ENCODE results near the gene SPINK1.

GRCh38 chr5:147826361-147826760, 5.1 kb downstream of the SPINK1 start:
- TF ChIP-seq, protein P1, sequence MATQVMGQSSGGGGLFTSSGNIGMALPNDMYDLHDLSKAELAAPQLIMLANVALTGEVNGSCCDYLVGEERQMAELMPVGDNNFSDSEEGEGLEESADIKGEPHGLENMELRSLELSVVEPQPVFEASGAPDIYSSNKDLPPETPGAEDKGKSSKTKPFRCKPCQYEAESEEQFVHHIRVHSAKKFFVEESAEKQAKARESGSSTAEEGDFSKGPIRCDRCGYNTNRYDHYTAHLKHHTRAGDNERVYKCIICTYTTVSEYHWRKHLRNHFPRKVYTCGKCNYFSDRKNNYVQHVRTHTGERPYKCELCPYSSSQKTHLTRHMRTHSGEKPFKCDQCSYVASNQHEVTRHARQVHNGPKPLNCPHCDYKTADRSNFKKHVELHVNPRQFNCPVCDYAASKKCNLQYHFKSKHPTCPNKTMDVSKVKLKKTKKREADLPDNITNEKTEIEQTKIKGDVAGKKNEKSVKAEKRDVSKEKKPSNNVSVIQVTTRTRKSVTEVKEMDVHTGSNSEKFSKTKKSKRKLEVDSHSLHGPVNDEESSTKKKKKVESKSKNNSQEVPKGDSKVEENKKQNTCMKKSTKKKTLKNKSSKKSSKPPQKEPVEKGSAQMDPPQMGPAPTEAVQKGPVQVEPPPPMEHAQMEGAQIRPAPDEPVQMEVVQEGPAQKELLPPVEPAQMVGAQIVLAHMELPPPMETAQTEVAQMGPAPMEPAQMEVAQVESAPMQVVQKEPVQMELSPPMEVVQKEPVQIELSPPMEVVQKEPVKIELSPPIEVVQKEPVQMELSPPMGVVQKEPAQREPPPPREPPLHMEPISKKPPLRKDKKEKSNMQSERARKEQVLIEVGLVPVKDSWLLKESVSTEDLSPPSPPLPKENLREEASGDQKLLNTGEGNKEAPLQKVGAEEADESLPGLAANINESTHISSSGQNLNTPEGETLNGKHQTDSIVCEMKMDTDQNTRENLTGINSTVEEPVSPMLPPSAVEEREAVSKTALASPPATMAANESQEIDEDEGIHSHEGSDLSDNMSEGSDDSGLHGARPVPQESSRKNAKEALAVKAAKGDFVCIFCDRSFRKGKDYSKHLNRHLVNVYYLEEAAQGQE (IDR thresholded peaks at IDR 0.05; ENCODE audit: insufficient read depth in 1 of 2, low read depth in 2 of 2, low read length in 2 of 2), result no peak
- no peak for TF ChIP-seq POLR2AphosphoS5 (IDR thresholded peaks at IDR 0.05; ENCODE audit: low read depth, low read length)
- no peak for TF ChIP-seq TAF1 (IDR thresholded peaks at IDR 0.05; ENCODE audit: borderline replicate concordance, insufficient read depth, low read length)
- no peak for TF ChIP-seq SIN3A (IDR thresholded peaks at IDR 0.05; ENCODE audit: borderline replicate concordance, insufficient read depth, low read length)
- no peak for TF ChIP-seq FOXP2 (optimal IDR thresholded peaks at IDR 0.05; ENCODE audit: borderline replicate concordance, extremely low read depth, extremely low read length, insufficient read depth)
